Gastroesophageal sphincter (tissue), 4 donors: Measurements from ENCODE around the gene PTPRG. TPM values are rescaled to one million over a fixed set of nuclear protein-coding genes. Genes with fewer than 3 reads are reported as not detected.

Experiments used
- ATAC-seq: fragments of 150-250 bp; one replicate; pipeline ENCODE4 v1.9.1; 2016; ENCODE audit warnings: mild to moderate bottlenecking, moderate library complexity
- H3K27ac ChIP-seq, 4 donors: fragments of 200-600 bp; sonication (generic) in 3 of 4; 1 replicate in 3 of 4; 2 replicates in 1 of 4; pipeline ENCODE4 v1.5.1; 2016 to 2019
- H3K27me3 ChIP-seq: fragments of 200-600 bp; sonication (generic); one replicate; pipeline ENCODE4 v1.5.1; 2019
- H3K36me3 ChIP-seq, 2 donors: fragments of 200-600 bp; sonication (generic); one replicate each; pipeline ENCODE4 v1.5.1; 2019; ENCODE audit warnings: control low read depth in 1 of 2
- H3K4me1 ChIP-seq, 3 donors: fragments of 200-600 bp; sonication (generic); 1 replicate in 2 of 3; 2 replicates in 1 of 3; pipeline ENCODE4 v1.5.1; 2016 to 2019; ENCODE audit warnings: control low read depth in 2 of 3
- H3K4me3 ChIP-seq, 2 donors: fragments of 200-600 bp; sonication (generic); one replicate each; pipeline ENCODE4 v1.5.1; 2019; ENCODE audit warnings: mild to moderate bottlenecking in 1 of 2, moderate library complexity in 1 of 2
- H3K9me3 ChIP-seq, 3 donors: fragments of 200-600 bp; sonication (generic); one replicate each; pipeline ENCODE4 v1.5.1; 2017 to 2019; ENCODE audit warnings: control low read depth in 2 of 3
- CTCF ChIP-seq, 4 experiments: fragments of 200-600 bp in 2 of 4; fragments of 450-650 bp in 2 of 4; sonication (generic) in 1 of 4; IDR thresholded peaks; one replicate each; pipeline ENCODE4 v1.5.1; 2017 to 2019; ENCODE audit warnings: antibody characterized with exemption in 4 of 4, mild to moderate bottlenecking in 2 of 4, moderate library complexity in 2 of 4
- EP300 ChIP-seq: sonication (generic); formaldehyde crosslinking; IDR thresholded peaks from one replicate; pipeline ENCODE4 v1.6.1; 2017; ENCODE audit warnings: antibody characterized with exemption, mild to moderate bottlenecking
- POLR2A ChIP-seq, 2 donors: fragments of 450-650 bp; IDR thresholded peaks; one replicate each; pipeline ENCODE4 v1.6.1; 2017; ENCODE audit warnings: antibody characterized with exemption in 2 of 2, mild to moderate bottlenecking in 2 of 2, moderate library complexity in 1 of 2
- POLR2AphosphoS5 ChIP-seq: sonication (generic); formaldehyde crosslinking; IDR thresholded peaks from one replicate; pipeline ENCODE4 v1.6.1; 2017; ENCODE audit warnings: antibody characterized with exemption
- WGBS, 2 donors: methylation state at CpG; one replicate each; pipeline ENCODE4 v1.1.5; 2018; ENCODE audit warnings: low coverage in 1 of 2; 5-methylcytosine and 5-hydroxymethylcytosine counted together
- total RNA-seq, 4 donors: library from RNA; depleted of rRNA; stranded (reverse); fragments of >200 nt; gene quantifications; one replicate each; pipeline ENCODE4 v1.1.0, GENCODE V29; 2016

The PTPRG gene
- total RNA-seq, 4 donors from 2014 or later = 48.7 to 81.9 (median 52.8) TPM

DNA sequence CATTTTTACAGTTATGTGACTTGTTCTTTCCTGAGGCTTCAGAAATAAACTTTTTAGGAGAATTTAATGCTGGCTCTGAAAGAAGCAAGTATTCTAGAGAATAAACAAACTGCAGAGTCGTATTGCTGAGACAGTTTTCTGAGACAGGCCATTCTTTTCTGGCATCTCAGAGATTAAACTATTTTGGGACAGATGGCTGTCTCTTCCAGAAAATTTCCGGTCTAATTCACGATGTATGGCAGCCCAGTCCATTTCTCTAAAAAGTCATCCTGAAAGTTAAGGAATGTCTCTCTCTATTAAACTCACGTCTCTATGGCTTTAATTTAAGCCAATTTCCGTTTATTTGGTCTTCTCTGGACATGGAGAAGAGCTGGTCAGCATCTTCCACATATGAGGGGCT lies 603.4 kb downstream of the PTPRG start:
- ATAC-seq = no peak
- TF ChIP-seq POLR2A (IDR thresholded peaks at IDR 0.05) = no peak
- TF ChIP-seq POLR2AphosphoS5 = no peak
- no peak for TF ChIP-seq EP300
- no peak for TF ChIP-seq CTCF (IDR thresholded peaks at IDR 0.05)
- H3K27me3 ChIP-seq = no peaks in the 10 kb centered on the region
- peaks cover 20 to 32% (median 24%) of the 10 kb centered on the region in 3 donors for H3K4me1 ChIP-seq
- H3K4me3 ChIP-seq = no peak overlapping the region
- H3K27ac ChIP-seq = peak overlapping the region in 1 of 4 donors; percentile 29
- H3K9me3 ChIP-seq = no peaks in the 10 kb centered on the region
- WGBS, 2 donors = 57 to 79% methylated on average over 5 of the region's 5 CpGs
- H3K36me3 ChIP-seq = no peaks in the 10 kb centered on the region

- WGBS, 2 donors = 86 to 95% methylated on average over 6 to 10 of the region's 12 CpGs
- Histone ChIP-seq H3K4me3 (no peak overlapping the region), H3K9me3 (no peaks in the 10 kb centered on the region), H3K4me1 (peaks cover 0 to 2% (median 0%) of the 10 kb centered on the region in 3 donors), H3K27ac (no peak overlapping the region), H3K36me3 (no peaks in the 10 kb centered on the region), H3K27me3 (no peaks in the 10 kb centered on the region)
- TF ChIP-seq CTCF (IDR thresholded peaks at IDR 0.05) (no peak), EP300 (no peak), POLR2A (IDR thresholded peaks at IDR 0.05) (no peak), POLR2AphosphoS5 (no peak)
- no peak for ATAC-seq
These were observed 606.3 kb downstream of the PTPRG start for GRCh38 chr3:62167566-62168262.

DNA sequence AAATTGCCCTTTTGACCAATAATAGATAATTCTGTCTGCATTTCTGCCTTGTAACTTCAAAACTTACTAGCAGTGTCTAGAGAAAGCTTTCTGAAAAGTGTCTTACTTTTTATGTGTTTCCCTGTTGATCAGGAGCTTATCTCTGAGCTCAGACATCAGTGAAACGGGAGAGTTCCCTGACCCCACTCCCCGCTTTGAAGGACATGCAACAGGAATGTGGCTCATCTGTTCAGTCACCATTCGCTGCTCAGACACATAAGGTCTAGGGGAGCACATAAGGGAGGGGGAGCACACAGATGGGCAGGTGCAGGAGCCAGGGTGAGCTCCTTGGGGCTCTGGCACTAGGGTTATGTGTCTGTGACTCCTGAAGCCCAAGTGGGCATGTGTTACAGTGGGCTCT lies 607.0 kb downstream of the PTPRG start:
- Histone ChIP-seq H3K36me3 (no peaks in the 10 kb centered on the region), H3K27me3 (no peaks in the 10 kb centered on the region), H3K4me1 (no peaks in the 10 kb centered on the region), H3K4me3 (no peak overlapping the region), H3K9me3 (no peaks in the 10 kb centered on the region), H3K27ac (no peak overlapping the region)
- 89% methylated on average over 3 of the region's 3 CpGs; no CpG with 5 or more reads in 1 of the 2 donors for WGBS, 2 donors
- ATAC-seq = no peak
- no peak for TF ChIP-seq POLR2A (IDR thresholded peaks at IDR 0.05)
- TF ChIP-seq POLR2AphosphoS5 = no peak
- TF ChIP-seq CTCF (IDR thresholded peaks at IDR 0.05) = no peak
- TF ChIP-seq EP300 = no peak

DNA sequence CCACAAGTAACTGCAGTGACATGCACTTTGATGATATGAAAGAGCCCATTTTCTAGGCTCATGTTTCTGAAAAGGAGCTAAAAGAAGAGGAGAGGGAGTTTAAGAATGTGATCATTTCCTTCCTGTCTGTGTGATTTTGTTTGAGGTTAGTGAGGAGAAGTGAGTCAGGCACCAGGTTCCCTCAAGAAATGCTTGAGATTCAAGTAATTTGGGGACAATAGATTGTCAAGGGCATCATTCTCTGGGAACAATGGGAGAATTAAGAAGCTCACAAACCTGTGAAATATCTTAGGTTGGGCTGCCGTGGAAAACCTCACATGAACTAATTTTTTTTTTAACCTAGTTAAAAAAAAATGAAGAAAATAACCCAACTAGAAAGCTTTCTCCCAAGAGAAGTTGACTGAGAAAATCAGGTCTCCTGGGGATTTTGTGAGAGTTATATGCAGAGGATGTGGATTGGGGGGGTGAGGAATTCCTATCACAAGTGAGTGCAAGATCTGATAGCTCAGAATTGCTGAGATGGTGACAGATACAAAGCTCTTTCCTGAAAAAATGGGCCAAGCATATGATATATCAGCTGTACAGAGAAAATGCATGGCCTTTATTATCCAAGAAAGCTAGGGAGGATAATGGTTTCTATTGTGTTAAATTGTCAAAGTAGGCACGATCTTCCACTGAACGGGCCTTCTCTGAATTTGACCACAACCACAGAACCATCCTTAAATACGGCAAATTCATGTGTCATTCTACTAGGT lies 608.7 kb downstream of the PTPRG start:
- 73 to 77% methylated on average over 4 of the region's 4 CpGs for WGBS, 2 donors
- no peak overlapping the region for H3K27ac ChIP-seq
- ATAC-seq = no peak
- H3K9me3 ChIP-seq = no peaks in the 10 kb centered on the region
- H3K4me1 ChIP-seq = no peaks in the 10 kb centered on the region
- H3K36me3 ChIP-seq = no peaks in the 10 kb centered on the region
- no peaks in the 10 kb centered on the region for H3K27me3 ChIP-seq
- no peak for TF ChIP-seq CTCF (IDR thresholded peaks at IDR 0.05)
- no peak for TF ChIP-seq POLR2AphosphoS5
- TF ChIP-seq EP300 = no peak
- no peak for TF ChIP-seq POLR2A (IDR thresholded peaks at IDR 0.05)
- H3K4me3 ChIP-seq = no peak overlapping the region
